ENCODE measurements around the gene SRPRB. TPM values are rescaled to one million over a fixed set of nuclear protein-coding genes. Genes with fewer than 3 reads are reported as not detected.

SRPRB gene
- total and polyA plus RNA-seq, 2 experiments from 2014 or later, result 99.4 to 110 TPM

DNA sequence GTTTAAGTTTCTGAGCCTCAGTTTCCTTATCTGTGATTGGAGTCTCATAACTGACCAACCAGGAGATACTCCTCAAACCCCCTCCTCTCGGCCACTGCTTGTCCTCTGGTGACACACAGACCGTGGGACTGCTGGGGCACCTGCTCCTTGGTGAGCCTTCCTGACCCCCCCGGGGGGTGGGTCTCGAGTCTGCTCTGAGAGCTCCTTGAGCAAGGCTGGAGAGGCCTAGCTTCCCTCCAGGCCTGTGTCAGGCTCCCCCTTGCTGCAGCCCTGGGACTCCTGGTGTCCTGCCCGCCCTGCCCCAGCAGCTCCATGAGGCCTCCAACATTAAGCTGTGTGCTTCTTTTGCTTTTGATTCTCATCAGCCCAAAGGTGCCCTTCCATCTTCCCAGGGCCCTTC lies 27.7 kb downstream of the SRPRB start:
- Histone ChIP-seq H3K9ac (no peak overlapping the region), H3K27ac (no peak overlapping the region), H4K20me1 (ENCODE audit: insufficient read depth) (no peaks in the 10 kb centered on the region), H3K79me2 (ENCODE audit: insufficient read depth) (no peaks in the 10 kb centered on the region), H3K36me3 (ENCODE audit: low read depth) (no peaks in the 10 kb centered on the region), H3K4me1 (ENCODE audit: insufficient read depth) (no peaks in the 10 kb centered on the region), H3K9me2 (ENCODE audit: insufficient read depth) (no peaks in the 10 kb centered on the region), H3K9me3 (ENCODE audit: low read depth) (no peaks in the 10 kb centered on the region), H3K4me2 (ENCODE audit: unreplicated experiment) (no peak overlapping the region), H3K4me3 (no peak overlapping the region), H3K27me3 (replicated peaks; ENCODE audit: insufficient read depth) (no peaks in the 10 kb centered on the region), H2AFZ (no peak overlapping the region), H3F3A (ENCODE audit: insufficient read depth) (no peaks in the 10 kb centered on the region)
- TF ChIP-seq EZH2phosphoT487 (IDR thresholded peaks at IDR 0.05; ENCODE audit: insufficient read depth, low read depth), result no peak
- no peak for TF ChIP-seq EZH2 (IDR thresholded peaks at IDR 0.05; ENCODE audit: insufficient read depth, poor library complexity, severe bottlenecking)
- 74 to 83% methylated on average over 4 to 5 of the region's 5 CpGs for WGBS, 2 experiments (ENCODE audit: low coverage in 1 of 2, low lambda C conversion rate in 2 of 2, missing lambda C conversion rate in 2 of 2)
- in situ Hi-C loops (cut with MboI), result no loop called here
- no peak for DNase-seq

DNA sequence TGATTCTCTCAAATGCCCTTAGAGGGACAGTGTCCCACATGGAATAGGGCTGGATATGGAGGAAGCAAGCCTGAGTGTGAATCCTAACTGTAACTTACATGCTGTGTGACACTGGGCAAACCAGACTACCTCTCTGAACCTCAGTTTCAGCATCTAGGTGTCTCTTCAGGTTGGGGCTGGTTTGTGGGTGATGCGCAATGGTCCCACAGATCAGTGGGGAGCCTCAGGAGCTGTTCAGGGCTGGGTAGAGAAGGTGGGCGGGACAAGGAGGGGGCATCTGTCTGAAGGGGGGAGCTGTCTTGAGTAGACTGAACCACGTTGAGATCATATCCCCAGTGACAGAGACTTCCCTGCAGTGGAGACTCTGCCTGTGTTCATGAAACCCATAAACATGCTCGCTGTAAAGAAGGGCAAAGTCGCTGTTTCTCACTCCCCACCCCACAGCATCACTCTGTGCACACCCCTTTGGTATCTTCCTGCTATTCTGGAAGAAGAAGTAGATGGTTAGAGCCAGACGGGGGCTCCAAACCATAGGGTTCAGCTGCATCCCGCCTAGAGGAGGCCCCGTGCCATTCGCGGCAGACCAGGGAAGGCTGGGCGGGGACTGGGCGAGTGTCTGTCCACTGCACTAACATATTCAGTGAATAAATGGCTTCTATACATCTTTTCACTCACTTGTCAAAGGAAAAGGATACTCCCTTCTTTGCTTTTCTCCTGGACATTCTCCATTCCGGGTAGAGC lies 28.4 kb downstream of the SRPRB start:
- Histone ChIP-seq H2AFZ (no peak overlapping the region), H3K4me3 (no peak overlapping the region), H4K20me1 (ENCODE audit: insufficient read depth) (no peaks in the 10 kb centered on the region), H3K36me3 (ENCODE audit: low read depth) (no peaks in the 10 kb centered on the region), H3K79me2 (ENCODE audit: insufficient read depth) (no peaks in the 10 kb centered on the region), H3K9me3 (ENCODE audit: low read depth) (no peaks in the 10 kb centered on the region), H3K27me3 (replicated peaks; ENCODE audit: insufficient read depth) (no peaks in the 10 kb centered on the region), H3K4me2 (ENCODE audit: unreplicated experiment) (no peak overlapping the region), H3K27ac (no peak overlapping the region), H3F3A (ENCODE audit: insufficient read depth) (no peaks in the 10 kb centered on the region), H3K4me1 (ENCODE audit: insufficient read depth) (no peaks in the 10 kb centered on the region), H3K9me2 (ENCODE audit: insufficient read depth) (no peaks in the 10 kb centered on the region), H3K9ac (no peak overlapping the region)
- in situ Hi-C loops (cut with MboI), result no loop called here
- TF ChIP-seq EZH2phosphoT487 (IDR thresholded peaks at IDR 0.05; ENCODE audit: insufficient read depth, low read depth) (no peak), EZH2 (IDR thresholded peaks at IDR 0.05; ENCODE audit: insufficient read depth, poor library complexity, severe bottlenecking) (no peak)
- DNase-seq, result no peak
- 89% methylated on average over 12 to 13 of the region's 13 CpGs for WGBS, 2 experiments (ENCODE audit: low coverage in 1 of 2, low lambda C conversion rate in 2 of 2, missing lambda C conversion rate in 2 of 2)

- TF ChIP-seq EZH2phosphoT487 (IDR thresholded peaks at IDR 0.05; ENCODE audit: insufficient read depth, low read depth) (no peak), EZH2 (IDR thresholded peaks at IDR 0.05; ENCODE audit: insufficient read depth, poor library complexity, severe bottlenecking) (no peak)
- no peaks in the 10 kb centered on the region for H3K27me3 ChIP-seq (replicated peaks; ENCODE audit: insufficient read depth)
- H3K4me1 ChIP-seq (ENCODE audit: insufficient read depth), result no peaks in the 10 kb centered on the region
These were observed 29.2 kb downstream of the SRPRB start for GRCh38 chr3:133834621-133835417.

DNA sequence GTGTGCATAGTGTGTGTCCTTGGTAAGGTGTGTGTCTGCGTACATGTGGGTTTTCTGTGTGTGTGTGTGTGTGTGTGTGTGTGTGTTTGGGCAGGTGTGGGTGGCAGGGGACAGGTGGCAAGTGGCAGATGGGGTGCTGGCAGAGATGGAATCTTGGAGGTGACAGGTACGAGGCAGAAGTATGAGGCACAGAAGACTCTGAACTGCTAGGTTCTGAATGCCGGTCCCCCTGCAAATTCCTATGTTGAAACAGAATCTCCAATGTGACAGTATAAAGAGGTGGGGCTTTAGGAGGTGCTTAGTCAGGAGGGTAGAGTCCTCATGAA lies 29.8 kb downstream of the SRPRB start:
- 79 to 84% methylated on average over 3 of the region's 3 CpGs for WGBS, 2 experiments (ENCODE audit: low coverage in 1 of 2, low lambda C conversion rate in 2 of 2, missing lambda C conversion rate in 2 of 2)
- no peaks in the 10 kb centered on the region for H3K4me1 ChIP-seq (ENCODE audit: insufficient read depth)
- no peaks in the 10 kb centered on the region for H4K20me1 ChIP-seq (ENCODE audit: insufficient read depth)
- no peak overlapping the region for H2AFZ ChIP-seq
- H3K36me3 ChIP-seq (ENCODE audit: low read depth), result no peaks in the 10 kb centered on the region
- H3F3A ChIP-seq (ENCODE audit: insufficient read depth), result no peaks in the 10 kb centered on the region
- H3K79me2 ChIP-seq (ENCODE audit: insufficient read depth), result no peaks in the 10 kb centered on the region
- H3K4me3 ChIP-seq, result no peak overlapping the region
- H3K27me3 ChIP-seq (replicated peaks; ENCODE audit: insufficient read depth), result no peaks in the 10 kb centered on the region
- H3K9me3 ChIP-seq (ENCODE audit: low read depth), result no peaks in the 10 kb centered on the region
- in situ Hi-C loops (cut with MboI), result no loop called here
- no peak for DNase-seq
- no peak overlapping the region for H3K9ac ChIP-seq
- H3K9me2 ChIP-seq (ENCODE audit: insufficient read depth), result no peaks in the 10 kb centered on the region
- no peak overlapping the region for H3K27ac ChIP-seq
- H3K4me2 ChIP-seq (ENCODE audit: unreplicated experiment), result no peak overlapping the region
- TF ChIP-seq EZH2phosphoT487 (IDR thresholded peaks at IDR 0.05; ENCODE audit: insufficient read depth, low read depth), result no peak
- no peak for TF ChIP-seq EZH2 (IDR thresholded peaks at IDR 0.05; ENCODE audit: insufficient read depth, poor library complexity, severe bottlenecking)

More at GRCh38 chr3:133834621-133835417, 29.2 kb downstream of the SRPRB start:
- no peak overlapping the region for H3K27ac ChIP-seq
- no peak overlapping the region for H3K4me2 ChIP-seq (ENCODE audit: unreplicated experiment)
- no peaks in the 10 kb centered on the region for H3K9me3 ChIP-seq (ENCODE audit: low read depth)
- H3K79me2 ChIP-seq (ENCODE audit: insufficient read depth), result no peaks in the 10 kb centered on the region
- 91 to 92% methylated on average over 14 of the region's 14 CpGs for WGBS, 2 experiments (ENCODE audit: low coverage in 1 of 2, low lambda C conversion rate in 2 of 2, missing lambda C conversion rate in 2 of 2)
- H2AFZ ChIP-seq, result no peak overlapping the region
- DNase-seq, result no peak
- no peaks in the 10 kb centered on the region for H3F3A ChIP-seq (ENCODE audit: insufficient read depth)
- no peaks in the 10 kb centered on the region for H3K36me3 ChIP-seq (ENCODE audit: low read depth)
- no peaks in the 10 kb centered on the region for H4K20me1 ChIP-seq (ENCODE audit: insufficient read depth)
- H3K4me3 ChIP-seq, result no peak overlapping the region
- in situ Hi-C loops (cut with MboI), result no loop called here
- no peaks in the 10 kb centered on the region for H3K9me2 ChIP-seq (ENCODE audit: insufficient read depth)
- no peak overlapping the region for H3K9ac ChIP-seq
